ENCODE measurements around the gene CCAR1. TPM values are rescaled to one million over a fixed set of nuclear protein-coding genes. Genes with fewer than 3 reads are reported as not detected.
"Not testable (repeated sequence)": the region's sequence is repeated elsewhere in the genome, so short reads cannot be mapped to it uniquely, and the experiment has no call there.

CCAR1 gene
- total and polyA plus RNA-seq, 4 donors = 18.6 to 65.0 (median 51.8) TPM

DNA sequence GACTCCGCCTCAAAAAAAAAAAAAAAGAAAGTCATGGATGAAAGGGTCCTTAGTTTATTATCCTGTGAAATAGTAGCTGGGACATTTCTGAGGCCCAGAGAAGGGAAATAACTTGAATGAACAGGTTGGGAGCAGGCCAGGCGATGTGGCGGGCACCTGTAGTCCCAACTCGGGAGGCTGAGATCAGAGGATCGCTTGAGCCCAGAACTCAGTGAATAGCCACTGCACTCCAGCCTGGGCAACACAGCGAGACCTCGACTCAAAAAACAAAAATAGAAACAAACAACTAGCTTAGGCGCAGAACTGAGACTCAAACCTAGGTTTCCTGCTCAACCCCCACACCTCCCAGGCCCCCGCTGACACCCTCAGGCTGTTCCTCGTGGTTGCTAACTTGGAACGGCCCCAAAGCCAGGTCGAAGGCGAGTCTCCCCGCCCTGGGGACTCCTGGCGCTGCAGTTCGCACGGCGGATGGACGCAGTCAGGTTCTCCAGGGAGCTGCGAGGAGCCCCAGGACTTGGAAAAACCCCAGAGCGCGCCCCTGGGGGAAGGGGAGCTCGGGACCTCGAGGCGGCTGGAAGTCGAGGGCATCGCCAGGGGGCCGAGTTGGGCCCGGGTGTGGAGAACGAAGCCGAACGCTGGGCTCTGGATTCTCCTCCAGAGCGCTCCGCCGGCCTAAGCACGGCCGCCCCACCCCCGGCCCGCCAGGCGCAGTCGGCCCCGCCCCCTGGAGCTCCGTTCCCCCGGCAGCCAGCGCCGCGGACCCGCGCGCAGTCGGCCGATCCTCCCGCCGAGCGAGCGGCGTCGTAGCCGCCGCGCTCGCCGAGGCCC, 105.9 kb downstream of the CCAR1 start, which contains the start of gene STOX1:
Gene STOX1, plus strand, starts transcription at position 768 of the 828 bp plus-strand sequence. CDS start 93 bp downstream, outside the sequence.
- WGBS, 2 donors = 5 to 10% methylated on average over 35 to 63 of the region's 63 CpGs
- ATAC-seq (ENCODE audit: insufficient read depth, low FRiP score) (peak; percentile 86), DNase-seq (peak; percentile 78 to 84 (median 79))

GRCh38 chr10:68827592-68827959, 106.5 kb downstream of the CCAR1 start:
- 0% methylated on average over 18 of the region's 58 CpGs; no CpG with 5 or more reads in 1 of the 2 donors for WGBS, 2 donors
- peak overlapping the region; percentile 42 for H3K4me3 ChIP-seq
- not testable (repeated sequence) for H3K9ac ChIP-seq (ENCODE audit: insufficient read depth in 1 of 2, low read length in 2 of 2); H3K4me1 ChIP-seq (ENCODE audit: control insufficient read depth in 5 of 5, insufficient read depth in 5 of 5, low read length in 5 of 5); H3K27me3 ChIP-seq (ENCODE audit: control insufficient read depth in 3 of 3, insufficient read depth in 3 of 3, low read length in 2 of 3); H3K27ac ChIP-seq (ENCODE audit: low read depth in 1 of 2, low read length in 1 of 2); DNase-seq; H3K36me3 ChIP-seq (ENCODE audit: control insufficient read depth in 4 of 4, insufficient read depth in 4 of 4, low read length in 4 of 4); ATAC-seq (ENCODE audit: insufficient read depth, low FRiP score); H3K9me3 ChIP-seq (ENCODE audit: control insufficient read depth in 4 of 4, insufficient read depth in 3 of 4, low read length in 3 of 4)

More for the DNA sequence above, 105.9 kb downstream of the CCAR1 start, which contains the start of gene STOX1:
- no peaks in the 10 kb centered on the region for H3K27me3 ChIP-seq (ENCODE audit: control insufficient read depth in 3 of 3, insufficient read depth in 3 of 3, low read length in 2 of 3)
- no peak within 1 kb of the TSS for H3K27ac ChIP-seq (ENCODE audit: low read depth in 1 of 2, low read length in 1 of 2)
- H3K36me3 ChIP-seq (ENCODE audit: control insufficient read depth in 4 of 4, insufficient read depth in 4 of 4, low read length in 4 of 4) = no peaks in the 10 kb centered on the region
- H3K4me3 ChIP-seq = peak within 1 kb of the TSS; percentile 49
- no peak for TF ChIP-seq CTCF (IDR thresholded peaks at IDR 0.05; ENCODE audit: control extremely low read depth, extremely low read depth)
- peaks cover 0 to 5% (median 2%) of the 10 kb centered on the region in 5 donors for H3K4me1 ChIP-seq (ENCODE audit: control insufficient read depth in 5 of 5, insufficient read depth in 5 of 5, low read length in 5 of 5)
- H3K9me3 ChIP-seq (ENCODE audit: control insufficient read depth in 4 of 4, insufficient read depth in 3 of 4, low read length in 3 of 4) = no peaks in the 10 kb centered on the region
- H3K9ac ChIP-seq (ENCODE audit: insufficient read depth in 1 of 2, low read length in 2 of 2) = peak within 1 kb of the TSS; percentile 42 to 49

- not testable (repeated sequence) for H3K27me3 ChIP-seq (ENCODE audit: control insufficient read depth in 3 of 3, insufficient read depth in 3 of 3, low read length in 2 of 3); H3K36me3 ChIP-seq (ENCODE audit: control insufficient read depth in 4 of 4, insufficient read depth in 4 of 4, low read length in 4 of 4); H3K4me1 ChIP-seq (ENCODE audit: control insufficient read depth in 5 of 5, insufficient read depth in 5 of 5, low read length in 5 of 5); H3K27ac ChIP-seq (ENCODE audit: low read depth in 1 of 2, low read length in 1 of 2); H3K9me3 ChIP-seq (ENCODE audit: control insufficient read depth in 4 of 4, insufficient read depth in 3 of 4, low read length in 3 of 4); H3K9ac ChIP-seq (ENCODE audit: insufficient read depth in 1 of 2, low read length in 2 of 2)
- ATAC-seq (ENCODE audit: insufficient read depth, low FRiP score) (peak; percentile 14), DNase-seq (peak; percentile 14 to 31 (median 24))
- 0 to 2% methylated on average over 26 to 31 of the region's 59 CpGs for WGBS, 2 donors
- peak overlapping the region; percentile 49 for H3K4me3 ChIP-seq
Measured at GRCh38 chr10:68828083-68828601, 107.1 kb downstream of the CCAR1 start.

- Histone ChIP-seq H3K36me3 (ENCODE audit: control insufficient read depth in 4 of 4, insufficient read depth in 4 of 4, low read length in 4 of 4) (no peaks in the 10 kb centered on the region), H3K4me3 (no peak overlapping the region), H3K27me3 (ENCODE audit: control insufficient read depth in 3 of 3, insufficient read depth in 3 of 3, low read length in 2 of 3) (no peaks in the 10 kb centered on the region), H3K9me3 (ENCODE audit: control insufficient read depth in 4 of 4, insufficient read depth in 3 of 4, low read length in 3 of 4) (no peaks in the 10 kb centered on the region), H3K4me1 (ENCODE audit: control insufficient read depth in 5 of 5, insufficient read depth in 5 of 5, low read length in 5 of 5) (peaks cover 0 to 5% (median 2%) of the 10 kb centered on the region in 5 donors), H3K9ac (ENCODE audit: insufficient read depth in 1 of 2, low read length in 2 of 2) (no peak overlapping the region), H3K27ac (ENCODE audit: low read depth in 1 of 2, low read length in 1 of 2) (no peak overlapping the region)
- ATAC-seq (ENCODE audit: insufficient read depth, low FRiP score) = no peak
- no peak for TF ChIP-seq CTCF (IDR thresholded peaks at IDR 0.05; ENCODE audit: control extremely low read depth, extremely low read depth)
- DNase-seq = no peak
- WGBS, 2 donors = 91 to 93% methylated on average over 10 of the region's 10 CpGs
Measured at GRCh38 chr10:68828833-68829232, 107.8 kb downstream of the CCAR1 start.

Measured in lung (tissue), 12 donors.